Raji (cell line): ENCODE data around the gene RCAN2.

Experiments used
- POLR2A ChIP-seq: IDR thresholded peaks from 2 replicates; pipeline ENCODE4 v1.6.1; 2011; ENCODE audit warnings: low read depth, low read length, control low read depth; ENCODE audit not compliant: insufficient read depth

RCAN2 gene

DNA sequence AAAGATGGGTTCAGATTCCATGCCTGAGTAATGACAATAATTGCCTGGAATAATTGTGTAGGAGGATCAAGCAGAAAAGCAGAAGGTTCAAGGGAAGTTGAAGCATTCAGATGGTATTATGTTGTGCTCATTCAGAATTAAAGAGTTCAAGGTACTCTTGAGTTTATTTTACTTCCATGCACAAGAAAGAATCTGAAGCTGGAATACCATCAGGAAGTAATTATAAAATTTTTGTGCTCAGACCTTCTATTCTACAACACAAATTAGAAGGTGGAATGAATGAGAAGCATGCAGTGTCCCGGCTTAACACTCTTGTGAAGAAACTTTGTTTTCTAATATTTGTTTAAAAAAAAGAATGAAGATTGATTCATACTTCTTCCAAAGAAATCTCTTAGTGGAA, 181.1 kb downstream of the RCAN2 start:
- TF ChIP-seq POLR2A, result no peak

DNA sequence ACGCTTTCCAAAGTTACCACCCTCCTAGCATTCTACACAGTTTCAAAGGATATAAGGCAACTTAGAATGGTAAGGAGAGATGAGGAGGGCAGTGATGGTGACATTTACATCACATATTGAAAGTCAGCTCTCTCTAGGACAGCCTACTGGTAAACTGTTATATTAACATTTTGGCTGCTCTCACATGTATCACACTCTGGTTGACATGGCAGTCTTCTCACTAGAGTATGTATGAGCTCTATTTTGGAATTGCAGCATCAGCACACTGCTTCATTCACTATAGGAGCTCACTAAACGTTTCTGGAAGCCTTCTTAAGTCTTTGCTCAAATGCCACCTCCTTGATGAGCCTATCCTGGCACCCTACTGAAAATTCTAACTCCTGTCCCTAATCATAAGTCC, 184.8 kb downstream of the RCAN2 start:
- TF ChIP-seq POLR2A, result no peak

GRCh38 chr6:46305833-46306232, 185.4 kb downstream of the RCAN2 start:
- no peak for TF ChIP-seq POLR2A

DNA sequence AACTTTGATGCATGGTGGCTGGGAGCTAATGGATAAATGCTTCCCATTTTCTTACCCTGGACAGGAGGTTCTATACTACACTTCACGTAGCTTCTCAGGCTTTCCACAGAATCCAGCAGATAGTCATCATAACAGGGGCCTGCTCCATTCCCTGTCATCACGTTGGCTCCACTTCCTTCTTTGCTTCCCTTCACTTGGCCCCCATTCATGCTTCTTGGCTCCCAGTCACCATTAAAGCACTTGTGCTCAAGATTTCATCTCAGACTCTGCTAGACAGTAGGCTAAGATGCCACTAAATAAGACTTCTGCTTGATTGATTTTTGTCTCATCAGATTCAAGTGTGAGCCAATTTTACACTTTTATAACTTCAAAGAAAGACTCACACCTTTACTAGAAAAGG, 186.0 kb downstream of the RCAN2 start:
- TF ChIP-seq POLR2A, result no peak

DNA sequence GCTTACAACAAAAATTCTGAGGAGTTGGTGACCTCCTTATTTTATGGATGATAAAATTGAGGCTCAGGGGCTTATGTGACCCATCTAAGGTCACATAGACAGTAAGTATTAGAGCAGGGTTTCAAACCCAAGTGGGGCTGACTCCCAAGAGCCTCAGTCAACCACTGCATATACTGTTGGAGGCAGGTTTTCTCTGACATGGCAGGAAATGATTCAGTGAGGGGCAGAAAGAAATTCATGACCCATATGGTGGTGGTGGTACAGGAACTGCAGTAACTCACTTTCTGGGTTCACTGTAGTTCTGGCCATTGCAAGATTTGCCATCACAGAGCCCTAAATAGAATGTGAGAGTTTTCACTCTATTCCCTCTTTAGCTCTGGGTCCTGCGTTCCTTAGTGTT, 188.4 kb downstream of the RCAN2 start:
- no peak for TF ChIP-seq POLR2A

GRCh38 chr6:46302176-46302575, 189.1 kb downstream of the RCAN2 start:
- TF ChIP-seq POLR2A, result no peak

DNA sequence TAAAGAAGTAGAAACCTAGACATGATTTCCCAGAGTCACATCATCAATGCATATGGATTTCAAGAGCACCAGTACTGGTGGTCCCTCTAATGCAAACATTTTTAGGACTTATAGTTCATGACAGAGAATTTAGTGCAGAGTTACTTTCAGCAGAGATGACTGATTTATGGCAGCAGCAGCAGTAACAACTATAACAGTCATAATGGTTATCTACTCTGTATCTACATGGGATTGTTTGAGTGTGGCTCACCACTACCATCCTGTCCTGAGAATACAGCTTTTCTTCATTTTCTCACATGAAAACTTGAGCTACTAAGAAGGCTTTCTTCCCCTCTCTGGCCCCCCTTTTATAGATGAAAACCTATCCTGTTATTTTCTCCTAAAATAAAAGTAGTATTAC, 192.0 kb downstream of the RCAN2 start:
- no peak for TF ChIP-seq POLR2A

DNA sequence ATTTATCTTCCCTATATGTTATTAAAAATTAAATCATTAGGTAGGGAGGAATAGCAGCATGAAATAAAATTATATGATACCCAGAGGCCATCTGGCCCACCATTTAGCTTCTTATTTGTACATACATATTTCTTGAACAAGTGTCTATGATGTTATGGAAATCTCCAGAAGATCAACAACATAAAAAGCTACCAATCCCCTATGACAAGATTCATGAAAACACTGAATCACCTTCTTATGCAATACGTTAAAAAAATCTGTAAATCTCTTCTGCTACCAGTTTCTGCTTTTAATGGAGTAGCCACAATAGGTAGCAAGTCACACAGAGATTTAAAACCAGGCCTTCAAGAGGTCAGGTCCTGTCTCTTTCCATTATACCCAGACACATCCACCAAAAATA, 194.7 kb downstream of the RCAN2 start:
- no peak for TF ChIP-seq POLR2A

DNA sequence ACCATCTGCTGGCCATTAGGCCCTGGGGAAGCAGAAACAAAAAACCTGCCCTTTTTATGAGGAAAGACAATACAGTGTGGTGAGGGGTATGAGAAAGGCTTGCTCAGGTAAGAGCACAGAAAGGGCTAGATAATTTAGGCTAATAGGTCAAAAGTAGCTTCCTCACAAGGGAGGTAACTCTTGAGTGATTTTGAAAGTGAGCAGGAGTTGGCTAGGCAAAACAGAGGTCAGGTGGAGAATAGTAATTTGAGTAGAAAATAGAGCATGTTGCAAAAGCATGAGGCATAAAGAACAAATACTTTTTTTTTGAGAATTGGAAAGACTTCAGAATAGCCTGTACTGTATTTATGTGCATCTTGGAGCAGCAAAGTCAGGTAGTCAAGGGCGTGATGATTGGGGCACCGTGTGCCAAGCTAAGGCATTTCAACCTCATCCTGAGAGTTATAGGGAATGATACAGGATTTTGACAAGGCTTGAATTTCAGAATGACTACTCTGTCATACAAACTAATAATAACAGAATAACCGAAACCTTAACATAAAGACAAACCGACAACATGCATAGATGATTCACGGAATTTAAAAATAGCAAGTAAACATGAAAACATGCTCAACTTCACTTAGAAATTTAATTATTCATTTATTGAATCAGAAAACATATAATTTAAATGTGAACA, 197.5 kb downstream of the RCAN2 start:
- TF ChIP-seq POLR2A, result no peak

DNA sequence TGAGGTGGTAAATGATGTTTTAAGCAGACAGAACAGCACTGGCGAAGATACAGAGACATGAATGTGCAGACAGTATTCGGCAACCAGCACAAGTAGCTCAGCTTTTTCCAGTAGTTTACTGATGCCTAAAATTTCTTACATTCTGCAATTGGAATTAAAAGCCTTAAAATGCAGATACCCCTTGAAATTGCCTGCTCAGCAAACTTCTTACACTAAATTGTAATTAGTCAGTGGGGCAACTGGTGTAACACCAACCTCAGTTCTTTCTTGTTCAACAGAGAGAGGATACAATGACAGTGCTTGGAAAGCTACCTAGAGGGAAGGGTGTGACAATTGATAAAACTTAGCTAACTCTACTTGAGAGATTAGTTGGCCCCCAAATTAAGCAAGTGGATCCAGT, 199.4 kb downstream of the RCAN2 start:
- TF ChIP-seq POLR2A, result no peak

- no peak for TF ChIP-seq POLR2A
Measured at GRCh38 chr6:46291275-46291633, 200.0 kb downstream of the RCAN2 start.

GRCh38 chr6:46290421-46291274, 200.6 kb downstream of the RCAN2 start:
- no peak for TF ChIP-seq POLR2A

- no peak for TF ChIP-seq POLR2A
Measured at GRCh38 chr6:46289898-46290297, 201.4 kb downstream of the RCAN2 start.

- TF ChIP-seq POLR2A, result no peak
Measured at GRCh38 chr6:46288835-46289234, 202.4 kb downstream of the RCAN2 start.

GRCh38 chr6:46287681-46288080, 203.6 kb downstream of the RCAN2 start:
- no peak for TF ChIP-seq POLR2A

- TF ChIP-seq POLR2A, result no peak
Measured at GRCh38 chr6:46287043-46287442, 204.2 kb downstream of the RCAN2 start.
